OCI-LY1 (cell line): ENCODE measurements around the gene CEP135.

Experiments
- H2AFZ ChIP-seq: fragments of 200-600 bp; sonication (generic), shearing (Covaris generic); 2 replicates; pipeline ENCODE4 v1.6.0; 2014; ENCODE audit warnings: antibody characterized with exemption, mild to moderate bottlenecking, low read length
- H3F3A ChIP-seq: fragments of 200-600 bp; sonication (generic), shearing (Covaris generic); 2 replicates; pipeline ENCODE4 v1.6.0; 2014; ENCODE audit warnings: mild to moderate bottlenecking, antibody characterized with exemption, low read length, moderate library complexity; ENCODE audit not compliant: insufficient read depth
- H3K27ac ChIP-seq: fragments of 200-600 bp; sonication (generic); 2 replicates; pipeline ENCODE4 v1.5.1; 2014; ENCODE audit warnings: low read length, mixed run types, mild to moderate bottlenecking, low read depth; ENCODE audit not compliant: poor library complexity, severe bottlenecking
- H3K27me3 ChIP-seq: fragments of 200-600 bp; sonication (generic); 2 replicates; pipeline ENCODE4 v1.6.0; 2014; ENCODE audit warnings: antibody characterized with exemption, mild to moderate bottlenecking, low read length, moderate library complexity; ENCODE audit not compliant: insufficient read depth
- H3K36me3 ChIP-seq: fragments of 200-600 bp; sonication (generic); 2 replicates; pipeline ENCODE4 v1.6.1; 2014; ENCODE audit warnings: mild to moderate bottlenecking, antibody characterized with exemption, low read length, moderate library complexity, mixed read lengths; ENCODE audit not compliant: insufficient read depth
- H3K4me1 ChIP-seq: fragments of 200-600 bp; sonication (generic); 2 replicates; pipeline ENCODE4 v1.5.1; 2014; ENCODE audit warnings: mild to moderate bottlenecking, low read length, moderate library complexity; ENCODE audit not compliant: insufficient read depth, severe bottlenecking
- H3K4me2 ChIP-seq: fragments of 200-600 bp; sonication (generic), shearing (Covaris generic); 2 replicates; pipeline ENCODE4 v1.6.1; 2014; ENCODE audit warnings: low read length
- H3K4me3 ChIP-seq: fragments of 200-600 bp; sonication (generic); 2 replicates; pipeline ENCODE4 v1.5.1; 2014; ENCODE audit warnings: low read length, low read depth, mild to moderate bottlenecking, mixed read lengths; ENCODE audit not compliant: poor library complexity, severe bottlenecking
- H3K79me2 ChIP-seq: fragments of 200-600 bp; shearing (Covaris generic); 2 replicates; pipeline ENCODE4 v1.6.1; 2016; ENCODE audit warnings: mixed run types, low read length, mixed read lengths; ENCODE audit not compliant: insufficient read depth
- H3K9ac ChIP-seq: fragments of 200-600 bp; sonication (generic), shearing (Covaris generic); 2 replicates; pipeline ENCODE4 v1.6.1; 2014; ENCODE audit warnings: mild to moderate bottlenecking, low read length, mixed read lengths
- H3K9me2 ChIP-seq: fragments of 200-600 bp; sonication (generic), shearing (Covaris generic); 2 replicates; pipeline ENCODE4 v1.6.1; 2014; ENCODE audit warnings: low read depth, mild to moderate bottlenecking, low read length, mixed read lengths
- H3K9me3 ChIP-seq: fragments of 200-600 bp; shearing (Covaris generic); 2 replicates; pipeline ENCODE4 v1.6.1; 2014; ENCODE audit warnings: low read length, mixed read lengths
- H4K20me1 ChIP-seq: fragments of 200-600 bp; sonication (generic), shearing (Covaris generic); 2 replicates; pipeline ENCODE4 v1.6.0; 2016; ENCODE audit warnings: mild to moderate bottlenecking, low read length; ENCODE audit not compliant: insufficient read depth
- CTCF ChIP-seq: fragments of 200-600 bp; sonication (generic), shearing (Covaris generic); IDR thresholded peaks from 2 replicates; pipeline ENCODE4 v1.5.1; 2017; ENCODE audit warnings: mild to moderate bottlenecking, antibody characterized with exemption, low read length, moderate library complexity, mixed read lengths
- EZH2 ChIP-seq: fragments of 200-600 bp; sonication (generic), shearing (Covaris generic); IDR thresholded peaks from 2 replicates; pipeline ENCODE4 v1.8.0; 2017; ENCODE audit warnings: borderline replicate concordance, mixed run types, mild to moderate bottlenecking, antibody characterized with exemption, low read length, moderate library complexity, mixed read lengths

Gene CEP135

GRCh38 chr4:56003606-56004005 is 54.9 kb downstream of the CEP135 start:
- H3K4me2 ChIP-seq, result no peak overlapping the region
- H3K27me3 ChIP-seq, result no peaks in the 10 kb centered on the region
- H3K79me2 ChIP-seq, result no peaks in the 10 kb centered on the region
- H3F3A ChIP-seq, result no peaks in the 10 kb centered on the region
- no peaks in the 10 kb centered on the region for H3K9me3 ChIP-seq
- peaks cover 48% of the 10 kb centered on the region for H3K36me3 ChIP-seq
- H4K20me1 ChIP-seq, result no peaks in the 10 kb centered on the region
- no peak for TF ChIP-seq EZH2
- TF ChIP-seq CTCF, result no peak
- no peak overlapping the region for H3K4me3 ChIP-seq
- no peaks in the 10 kb centered on the region for H3K4me1 ChIP-seq
- no peak overlapping the region for H3K9ac ChIP-seq
- H2AFZ ChIP-seq, result no peak overlapping the region
- no peak overlapping the region for H3K27ac ChIP-seq
- no peaks in the 10 kb centered on the region for H3K9me2 ChIP-seq

DNA sequence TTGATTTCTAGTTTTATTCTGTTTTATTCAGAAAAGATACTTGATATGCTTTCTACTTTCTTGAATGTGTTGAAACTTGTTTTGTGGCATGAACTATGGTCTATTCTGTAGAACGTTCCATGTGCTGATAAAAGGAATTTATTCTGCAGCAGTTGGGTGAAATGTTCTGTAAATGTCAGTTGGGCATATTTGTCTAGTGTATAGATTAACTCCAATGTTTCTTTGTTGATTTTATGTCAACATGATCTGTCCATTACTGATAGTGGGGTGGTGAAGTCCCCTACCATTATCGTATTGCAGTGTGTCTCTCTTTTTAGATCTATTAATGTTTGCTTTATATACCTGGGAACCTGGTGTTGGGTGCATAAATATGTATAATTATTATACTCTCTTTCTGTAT is 55.5 kb downstream of the CEP135 start:
- TF ChIP-seq CTCF (no peak), EZH2 (no peak)
- Histone ChIP-seq H3F3A (no peaks in the 10 kb centered on the region), H3K36me3 (peaks cover 47% of the 10 kb centered on the region), H3K27me3 (no peaks in the 10 kb centered on the region), H4K20me1 (no peaks in the 10 kb centered on the region), H3K4me3 (no peak overlapping the region), H3K9me2 (no peaks in the 10 kb centered on the region), H3K4me1 (no peaks in the 10 kb centered on the region), H3K79me2 (no peaks in the 10 kb centered on the region), H3K9me3 (no peaks in the 10 kb centered on the region), H3K4me2 (no peak overlapping the region), H3K9ac (no peak overlapping the region), H2AFZ (no peak overlapping the region), H3K27ac (no peak overlapping the region)

GRCh38 chr4:56007154-56007553 is 58.4 kb downstream of the CEP135 start:
- Histone ChIP-seq H3K4me2 (no peak overlapping the region), H3K27ac (no peak overlapping the region), H3K79me2 (no peaks in the 10 kb centered on the region), H3K4me1 (no peaks in the 10 kb centered on the region), H3K36me3 (peaks cover 39% of the 10 kb centered on the region), H3F3A (no peaks in the 10 kb centered on the region), H3K9me2 (no peaks in the 10 kb centered on the region), H3K9ac (no peak overlapping the region), H3K9me3 (no peaks in the 10 kb centered on the region), H3K27me3 (no peaks in the 10 kb centered on the region), H3K4me3 (no peak overlapping the region), H2AFZ (no peak overlapping the region), H4K20me1 (no peaks in the 10 kb centered on the region)
- no peak for TF ChIP-seq CTCF
- TF ChIP-seq EZH2, result no peak
